CD14-positive monocyte (primary cell): Measurements from ENCODE around the gene REL. TPM values are rescaled to one million over a fixed set of nuclear protein-coding genes. Genes with fewer than 3 reads are reported as not detected.

Source experiments
- DNase-seq, 3 donors: peaks; one replicate each; pipeline ENCODE4 v3.0.0-alpha.2; 2011 to 2022
- H2AFZ ChIP-seq: 2 replicates; pipeline ENCODE4 v1.6.0; 2012; ENCODE audit warnings: mild to moderate bottlenecking, low read depth, low read length, inconsistent platforms; ENCODE audit not compliant: insufficient read depth, poor library complexity, severe bottlenecking
- H3K27ac ChIP-seq, 2 donors: 1 replicate in 1 of 2; 2 replicates in 1 of 2; pipeline ENCODE4 v1.5.1; 2012 to 2013; ENCODE audit warnings: low read length in 2 of 2, control low read depth in 1 of 2, inconsistent platforms in 1 of 2, low read depth in 1 of 2, mild to moderate bottlenecking in 1 of 2
- H3K27me3 ChIP-seq, 2 donors: one replicate each; pipeline versions ENCODE4 v1.6.0 to v1.6.1; 2011 to 2013; ENCODE audit warnings: low read length in 2 of 2; ENCODE audit not compliant: control insufficient read depth in 2 of 2, insufficient read depth in 2 of 2
- H3K36me3 ChIP-seq, 2 donors: replicated peaks in 1 of 2; 1 replicate in 1 of 2; 2 replicates in 1 of 2; pipeline versions ENCODE4 v1.5.1 to v1.6.1; 2012 to 2013; ENCODE audit warnings: low read length in 2 of 2, control low read depth in 1 of 2, inconsistent platforms in 1 of 2, mild to moderate bottlenecking in 1 of 2; ENCODE audit not compliant: insufficient read depth in 2 of 2, control insufficient read depth in 1 of 2
- H3K4me1 ChIP-seq, 2 donors: 1 replicate in 1 of 2; 2 replicates in 1 of 2; pipeline versions ENCODE4 v1.5.1 to v1.6.1; 2012 to 2013; ENCODE audit warnings: low read length in 2 of 2, control low read depth in 1 of 2, inconsistent platforms in 1 of 2, mild to moderate bottlenecking in 1 of 2, moderate library complexity in 1 of 2; ENCODE audit not compliant: insufficient read depth in 2 of 2, control insufficient read depth in 1 of 2
- H3K4me2 ChIP-seq: replicated peaks from 2 replicates; pipeline ENCODE3; 2012; ENCODE audit warnings: low read length, moderate library complexity, mild to moderate bottlenecking; ENCODE audit not compliant: poor library complexity, severe bottlenecking; ENCODE audit errors: extremely low read depth
- H3K4me3 ChIP-seq, 3 experiments: fragments of 200-600 bp in 1 of 3; sonication (generic) in 1 of 3; replicated peaks in 1 of 3; 1 replicate in 2 of 3; 2 replicates in 1 of 3; pipeline ENCODE4 v1.5.1; 2011 to 2013; ENCODE audit warnings: low read length in 3 of 3, mild to moderate bottlenecking in 3 of 3, control low read depth in 2 of 3, low read depth in 2 of 3, inconsistent platforms in 1 of 3, moderate library complexity in 1 of 3
- H3K79me2 ChIP-seq: 2 replicates; pipeline ENCODE4 v1.6.0; 2012; ENCODE audit warnings: mild to moderate bottlenecking, control low read depth, inconsistent platforms, low read length, moderate library complexity; ENCODE audit not compliant: insufficient read depth
- H3K9ac ChIP-seq: 2 replicates; pipeline ENCODE4 v1.6.0; 2017; ENCODE audit warnings: low read length, mild to moderate bottlenecking; ENCODE audit not compliant: insufficient read depth, poor library complexity, severe bottlenecking
- H3K9me3 ChIP-seq, 2 donors: replicated peaks in 1 of 2; 1 replicate in 1 of 2; 2 replicates in 1 of 2; pipeline versions ENCODE4 v1.5.1 to v1.6.1; 2012 to 2013; ENCODE audit warnings: low read length in 2 of 2, control low read depth in 1 of 2; ENCODE audit not compliant: control insufficient read depth in 1 of 2, insufficient read depth in 1 of 2
- H4K20me1 ChIP-seq: 2 replicates; pipeline ENCODE4 v1.6.0; 2012; ENCODE audit warnings: mild to moderate bottlenecking, low read length, control low read depth, moderate library complexity; ENCODE audit not compliant: insufficient read depth
- H3K27ac Mint-ChIP-seq, 7 donors: one replicate each; pipeline ENCODE4 v1.8.0; 2020; ENCODE audit warnings: mild to moderate bottlenecking in 7 of 7, mixed read lengths in 7 of 7, moderate library complexity in 6 of 7, inconsistent platforms in 2 of 7
- H3K27me3 Mint-ChIP-seq, 3 donors: one replicate each; pipeline ENCODE4 v1.8.0; 2021 to 2022; ENCODE audit warnings: low read depth in 3 of 3, mild to moderate bottlenecking in 3 of 3, mixed read lengths in 3 of 3, moderate library complexity in 3 of 3, inconsistent platforms in 1 of 3
- H3K36me3 Mint-ChIP-seq, 2 donors: one replicate each; pipeline ENCODE4 v1.8.0; 2020; ENCODE audit warnings: mixed read lengths in 2 of 2, inconsistent platforms in 1 of 2, mild to moderate bottlenecking in 1 of 2
- H3K4me1 Mint-ChIP-seq: one replicate; pipeline ENCODE4 v1.8.0; 2020; ENCODE audit warnings: mild to moderate bottlenecking, mixed read lengths
- H3K4me3 Mint-ChIP-seq, 2 donors: one replicate each; pipeline ENCODE4 v1.8.0; 2020; ENCODE audit warnings: mild to moderate bottlenecking in 2 of 2, mixed read lengths in 2 of 2, moderate library complexity in 1 of 2
- H3K9me3 Mint-ChIP-seq, 7 donors: one replicate each; pipeline ENCODE4 v1.8.0; 2020 to 2022; ENCODE audit warnings: mixed read lengths in 7 of 7, mild to moderate bottlenecking in 6 of 7, moderate library complexity in 6 of 7, inconsistent platforms in 2 of 7
- CTCF ChIP-seq: fragments of 200-600 bp; IDR thresholded peaks from one replicate; pipeline ENCODE4 v1.8.0; 2022; ENCODE audit warnings: antibody characterized with exemption, mild to moderate bottlenecking
- WGBS: methylation state at CpG from one replicate; pipeline ENCODE4 v1.1.5; 2013; ENCODE audit warnings: missing lambda C conversion rate; ENCODE audit not compliant: insufficient coverage; 5-methylcytosine and 5-hydroxymethylcytosine counted together
- intact Hi-C, 2 donors: fragments of 100-400 bp; cut with micrococcal nuclease; formaldehyde crosslinking; loops; one replicate each; pipeline versions ENCODE4 v1.15.0 to v1.15.1; 2023
- polyA plus RNA-seq, 3 donors: library from polyadenylated mRNA; depleted of rRNA in 1 of 3; unstranded in 2 of 3; stranded (reverse) in 1 of 3; fragments of 300-500 nt in 2 of 3; fragments of >200 nt in 1 of 3; fragmentation: Illumina TruSeq in 2 of 3; gene quantifications; 1 replicate in 2 of 3; 2 replicates in 1 of 3; pipeline ENCODE4 v1.2.3, GENCODE V29; 2012 to 2021

Gene REL
- polyA plus RNA-seq, 3 donors, result 18.3 to 34.3 (median 20.3) TPM

GRCh38 chr2:60948926-60949579 is 67.7 kb downstream of the REL start:
- WGBS, result 100% methylated on average over 1 of the region's 6 CpGs
- Mint-ChIP-seq H3K4me1 (peaks cover under 1% of the 10 kb centered on the region), H3K9me3 (peaks cover 0 to 7% (median 2%) of the 10 kb centered on the region in 7 donors), H3K36me3 (peaks cover 40 to 42% of the 10 kb centered on the region in 2 donors), H3K27ac (no peak overlapping the region), H3K27me3 (no peaks in the 10 kb centered on the region), H3K4me3 (no peak overlapping the region)
- Histone ChIP-seq H3K36me3 (peaks cover 0 to 14% of the 10 kb centered on the region in 2 donors), H2AFZ (no peak overlapping the region), H3K27ac (no peak overlapping the region), H3K9me3 (peaks cover 0 to 4% of the 10 kb centered on the region in 2 donors), H4K20me1 (no peaks in the 10 kb centered on the region), H3K4me1 (no peaks in the 10 kb centered on the region), H3K4me2 (no peak overlapping the region), H3K9ac (no peak overlapping the region), H3K27me3 (no peaks in the 10 kb centered on the region), H3K4me3 (no peak overlapping the region), H3K79me2 (no peaks in the 10 kb centered on the region)
- intact Hi-C loops, result no loop called here
- no peak for DNase-seq
- TF ChIP-seq CTCF, result no peak

DNA sequence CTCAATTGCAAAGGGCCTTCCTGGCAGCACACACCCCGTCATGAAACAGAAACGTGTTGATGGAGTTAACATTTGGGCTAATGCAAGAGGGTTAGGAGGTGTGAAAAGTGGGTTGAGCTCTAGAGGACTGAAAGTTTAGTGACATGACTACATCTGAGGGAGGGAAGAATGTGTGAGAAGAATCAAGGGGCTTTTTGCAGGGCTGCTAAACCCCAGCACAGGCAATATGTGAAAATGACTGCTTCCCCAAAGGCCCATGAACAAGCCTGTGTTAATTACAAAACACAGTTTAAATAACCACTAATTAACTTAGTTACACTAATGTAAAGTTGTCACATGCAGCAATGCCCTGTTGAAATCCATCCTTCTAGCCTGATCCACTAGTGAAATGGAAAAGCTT is 72.8 kb downstream of the REL start:
- DNase-seq, result no peak
- no peak overlapping the region for H3K9ac ChIP-seq
- H3K4me3 Mint-ChIP-seq, result no peak overlapping the region
- no peaks in the 10 kb centered on the region for H4K20me1 ChIP-seq
- no peak for TF ChIP-seq CTCF
- H3K27me3 ChIP-seq, result no peaks in the 10 kb centered on the region
- H3K27me3 Mint-ChIP-seq, result no peaks in the 10 kb centered on the region
- H3K79me2 ChIP-seq, result no peaks in the 10 kb centered on the region
- H3K9me3 ChIP-seq, result no peaks in the 10 kb centered on the region
- H3K36me3 ChIP-seq, result peaks cover 0 to 22% of the 10 kb centered on the region in 2 donors
- peaks cover 32 to 37% of the 10 kb centered on the region in 2 donors for H3K36me3 Mint-ChIP-seq
- no peak overlapping the region for H2AFZ ChIP-seq
- no peaks in the 10 kb centered on the region for H3K4me1 ChIP-seq
- H3K27ac ChIP-seq, result no peak overlapping the region
- no peak overlapping the region for H3K4me2 ChIP-seq
- H3K4me3 ChIP-seq, result no peak overlapping the region
- no peaks in the 10 kb centered on the region for H3K9me3 Mint-ChIP-seq
- WGBS, result 94% methylated on average over 2 of the region's 2 CpGs
- H3K4me1 Mint-ChIP-seq, result peaks cover 1% of the 10 kb centered on the region
- H3K27ac Mint-ChIP-seq, result peak overlapping the region in 1 of 7 donors; percentile 6
- intact Hi-C loops, result no loop called here
